K562 (cell line): Measurements from ENCODE around the gene KAZN. TPM values are rescaled to one million over a fixed set of nuclear protein-coding genes. Genes with fewer than 3 reads are reported as not detected.

Source experiments
- ATAC-seq: fragments of 200-7000 bp; cut with Tn5 transposase; 3 replicates; pipeline ENCODE4 v1.9.1; 2020; ENCODE audit warnings: moderate library complexity
- BruUV-seq: library from RNA; stranded (reverse); fragments of 400-500 nt; replicated peaks from 2 replicates; lab custom pipeline; 2021; lab: Mats Ljungman, UMichigan
- CTCF ChIA-PET: fragments of 300-600 bp; formaldehyde crosslinking; extraction: SDS; loops from one replicate; lab custom pipeline; 2021; ENCODE audit warnings: low intra/inter-chr PET ratio; lab: Yijun Ruan, JAX
- POLR2A ChIA-PET: fragments of 300-600, 350-650 bp; sonication (Branson Sonifier 250); formaldehyde crosslinking; extraction: SDS; loops from one replicate; lab custom pipeline; 2021; ENCODE audit warnings: antibody characterized with exemption, inconsistent platforms; lab: Yijun Ruan, JAX
- DNase-seq, 4 experiments: peaks; one replicate each; pipeline versions ENCODE4 v3.0.0 to v3.0.0-alpha.2; 2011 to 2018; ENCODE audit warnings: low spot score in 3 of 4, mixed read lengths in 3 of 4; ENCODE audit errors: extremely low read depth in 1 of 4
- FAIRE-seq: peaks from 2 replicates; lab custom pipeline; 2011; peaks lifted over from hg19 to GRCh38; lab: Jason Lieb, UNC
- H2AFZ ChIP-seq: 2 replicates; pipeline ENCODE4 v1.6.0; 2011; ENCODE audit warnings: low read depth, low read length, control low read depth, inconsistent platforms
- H3K27ac ChIP-seq: fragments of 200-600 bp; 3 replicates; pipeline ENCODE4 v1.8.0; 2011; ENCODE audit warnings: low read depth, mild to moderate bottlenecking, control low read depth, inconsistent platforms, low read length, moderate library complexity, mixed read lengths; ENCODE audit errors: extremely low read depth
- H3K27me3 ChIP-seq, 2 experiments: fragments of 300-600 bp in 1 of 2; 2 replicates in 1 of 2; 3 replicates in 1 of 2; pipeline versions ENCODE4 v1.6.0 to v1.8.0; 2011; ENCODE audit warnings: inconsistent platforms in 2 of 2, low read length in 2 of 2, mild to moderate bottlenecking in 1 of 2, mixed read lengths in 1 of 2, moderate library complexity in 1 of 2; ENCODE audit not compliant: control insufficient read depth in 2 of 2, insufficient read depth in 2 of 2
- H3K36me3 ChIP-seq: fragments of 300-600 bp; 3 replicates; pipeline ENCODE4 v1.8.0; 2011; ENCODE audit warnings: mild to moderate bottlenecking, low read length, inconsistent platforms; ENCODE audit not compliant: control insufficient read depth, insufficient read depth
- H3K4me1 ChIP-seq, 2 experiments: fragments of 200-600 bp in 1 of 2; replicated peaks in 1 of 2; 2 replicates in 1 of 2; 3 replicates in 1 of 2; pipeline versions ENCODE4 v1.5.1 to v1.8.0; 2011; ENCODE audit warnings: inconsistent platforms in 2 of 2, low read length in 2 of 2, mild to moderate bottlenecking in 1 of 2, mixed read lengths in 1 of 2, moderate library complexity in 1 of 2; ENCODE audit not compliant: control insufficient read depth in 2 of 2, insufficient read depth in 2 of 2
- H3K4me2 ChIP-seq: 2 replicates; pipeline ENCODE4 v1.6.1; 2011; ENCODE audit warnings: low read length, control low read depth, inconsistent platforms, mixed read lengths; ENCODE audit not compliant: insufficient read depth
- H3K4me3 ChIP-seq: fragments of 200-600 bp; sonication (generic), shearing (Covaris generic); 2 replicates; pipeline ENCODE4 v1.5.1; 2016; ENCODE audit warnings: control low read depth, inconsistent platforms
- H3K79me2 ChIP-seq: fragments of 200-600 bp; 3 replicates; pipeline ENCODE4 v1.8.0; 2011; ENCODE audit warnings: low read length, inconsistent platforms; ENCODE audit not compliant: control insufficient read depth, insufficient read depth
- H3K9ac ChIP-seq, 2 experiments: 2 replicates each; pipeline versions ENCODE4 v1.6.0 to v1.6.1; 2011; ENCODE audit warnings: low read depth in 2 of 2, low read length in 2 of 2, control low read depth in 1 of 2, inconsistent platforms in 1 of 2, mild to moderate bottlenecking in 1 of 2, mixed read lengths in 1 of 2; ENCODE audit not compliant: insufficient read depth in 1 of 2
- H3K9me1 ChIP-seq: one replicate; pipeline ENCODE4 v1.6.0; 2011; ENCODE audit warnings: inconsistent platforms, mild to moderate bottlenecking, low read length, moderate library complexity; ENCODE audit not compliant: control insufficient read depth, insufficient read depth
- H3K9me3 ChIP-seq: replicated peaks from 2 replicates; pipeline ENCODE4 v1.5.1; 2011; ENCODE audit warnings: low read depth, low read length, inconsistent platforms; ENCODE audit not compliant: control insufficient read depth, insufficient read depth
- H4K20me1 ChIP-seq: replicated peaks from 2 replicates; pipeline ENCODE4 v1.6.1; 2011; ENCODE audit warnings: low read length, inconsistent platforms, mixed read lengths; ENCODE audit not compliant: control insufficient read depth, insufficient read depth
- C11orf30 ChIP-seq: fragments of 450-650 bp; IDR thresholded peaks from 2 replicates; pipeline ENCODE4 v1.6.1; 2016; ENCODE audit warnings: low read depth, mild to moderate bottlenecking
- CEBPB ChIP-seq: fragments of 450-650 bp; IDR thresholded peaks from 2 replicates; pipeline ENCODE4 v1.6.1; 2016; ENCODE audit warnings: missing genetic modification characterization, missing compliant biosample characterization
- MAFF ChIP-seq: IDR thresholded peaks from 2 replicates; pipeline ENCODE4 v1.6.1; 2012; ENCODE audit warnings: low read length, improper control_type of control experiment
- MAFG ChIP-seq: fragments of 450-650 bp; conservative IDR thresholded peaks from 2 replicates; pipeline ENCODE4 v1.6.1; 2016; ENCODE audit warnings: missing genetic modification characterization, missing compliant biosample characterization
- MAFK ChIP-seq: IDR thresholded peaks from 2 replicates; pipeline ENCODE4 v1.6.1; 2011; ENCODE audit warnings: low read length, improper control_type of control experiment
- NFE2 ChIP-seq: IDR thresholded peaks from 2 replicates; pipeline ENCODE4 v1.6.1; 2014; ENCODE audit warnings: antibody characterized with exemption, low read depth
- NFE2L1 ChIP-seq: fragments of 450-650 bp; IDR thresholded peaks from 2 replicates; pipeline ENCODE4 v1.6.1; 2016; ENCODE audit warnings: missing genetic modification characterization, low read depth, mild to moderate bottlenecking, missing compliant biosample characterization, moderate library complexity, borderline replicate concordance
- POLR2B ChIP-seq: fragments of 450-650 bp; IDR thresholded peaks from 2 replicates; pipeline ENCODE4 v1.6.1; 2018; ENCODE audit warnings: low read depth; ENCODE audit not compliant: partially characterized antibody
- RFX7 ChIP-seq: fragments of 250-450 bp; sonication (Bioruptor Pico); IDR thresholded peaks from 2 replicates; pipeline ENCODE4 v1.5.1; 2021; ENCODE audit warnings: mild to moderate bottlenecking
- SOX6 ChIP-seq: fragments of 450-650 bp; IDR thresholded peaks from 2 replicates; pipeline ENCODE4 v1.6.1; 2014; ENCODE audit warnings: mild to moderate bottlenecking
- ZNF217 ChIP-seq: sonication (generic); formaldehyde crosslinking; IDR thresholded peaks from 2 replicates; pipeline ENCODE4 v1.8.0; 2022; ENCODE audit warnings: mild to moderate bottlenecking, missing genetic modification reagents
- ZNF232 ChIP-seq: sonication (generic); formaldehyde crosslinking; IDR thresholded peaks from 2 replicates; pipeline ENCODE4 v1.8.0; 2022; ENCODE audit warnings: mild to moderate bottlenecking, missing genetic modification reagents
- ZNF316 ChIP-seq: fragments of 450-650 bp; IDR thresholded peaks from 2 replicates; pipeline ENCODE4 v1.6.1; 2016
- WGBS: fragments of 100-300 bp; shearing (Covaris generic); methylation state at CpG from one replicate; pipeline ENCODE4 v1.1.6; 2016; ENCODE audit warnings: low coverage, mixed read lengths; ENCODE audit not compliant: insufficient coverage; ENCODE audit errors: missing lambda C conversion rate; 5-methylcytosine and 5-hydroxymethylcytosine counted together
- in situ Hi-C: fragments of 300-500 bp; cut with MboI; formaldehyde crosslinking; loops from 4 replicates; pipeline ENCODE4 v1.15.0; 2018; ENCODE audit warnings: inconsistent platforms, mixed read lengths
- intact Hi-C: fragments of 100-400 bp; cut with micrococcal nuclease; formaldehyde crosslinking; loops from 2 replicates; pipeline ENCODE4 v1.14.2; 2022
- polyA plus RNA-seq, 8 experiments: library from polyadenylated mRNA; depleted of rRNA in 4 of 8; stranded (reverse) in 5 of 8; unstranded in 3 of 8; fragments of >200 nt; fragmentation: Nextera tagmentation in 2 of 8; fragmentation: Illumina TruSeq in 1 of 8; extraction: Ambion mirVana in 2 of 8; extraction: Trizol in 1 of 8; gene quantifications; 2 replicates each; pipeline versions ENCODE4 v1.2.1 to v1.2.3, GENCODE V29; 2011 to 2014; ENCODE audit warnings: inconsistent platforms in 1 of 8, missing spikeins in 1 of 8
- total RNA-seq, 7 experiments: library from RNA; depleted of rRNA in 6 of 7; stranded (reverse); fragments of >200 nt in 6 of 7; fragmentation: Illumina TruSeq in 2 of 7; extraction: Trizol in 2 of 7; gene quantifications; 2 replicates each; pipeline versions ENCODE4 v1.2.1 to v1.2.3, GENCODE V29; 2011 to 2021; ENCODE audit warnings: low replicate concordance in 1 of 7
- TF ChIP-seq, protein P1 (sequence below): fragments of 450-650 bp; IDR thresholded peaks from 2 replicates; pipeline ENCODE4 v1.6.1; 2016; ENCODE audit warnings: mild to moderate bottlenecking, moderate library complexity

KAZN gene
- total and polyA plus RNA-seq, 9 of the 15 experiments (the other 6 are each of a cell fraction or from before 2014, with no cell fraction given) = 2.1 to 21.6 (median 5.4) TPM

DNA sequence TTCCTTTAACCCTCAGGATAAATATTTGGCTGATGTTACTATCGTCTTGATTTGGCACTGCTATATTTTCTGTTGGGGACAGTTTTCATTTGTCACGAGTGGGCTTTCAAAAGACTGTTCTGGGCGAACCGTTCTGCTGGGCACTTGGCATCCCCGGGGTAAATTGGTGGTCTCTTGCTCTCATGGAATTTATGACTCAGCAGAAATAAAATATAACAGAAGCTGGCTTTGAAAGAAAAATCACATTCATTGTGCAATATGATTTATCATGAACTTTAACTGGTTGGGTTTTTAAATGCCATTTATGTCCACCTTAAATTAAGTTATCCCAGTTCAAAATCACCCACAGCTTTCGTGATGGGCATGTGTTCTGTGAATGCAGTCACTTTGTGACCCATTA lies 147.3 kb downstream of the KAZN start:
- Histone ChIP-seq H3K9me3 (no peaks in the 10 kb centered on the region), H3K9me1 (no peaks in the 10 kb centered on the region), H3K4me2 (no peak overlapping the region), H3K9ac (no peak overlapping the region), H4K20me1 (no peaks in the 10 kb centered on the region; the same call in none of the 2 replicates), H3K27me3 (peaks cover 48 to 62% of the 10 kb centered on the region in 2 experiments), H3K4me3 (no peak overlapping the region), H2AFZ (no peak overlapping the region), H3K27ac (no peak overlapping the region), H3K36me3 (no peaks in the 10 kb centered on the region), H3K4me1 (no peaks in the 10 kb centered on the region; a peak in 1 of 5 replicates), H3K79me2 (no peaks in the 10 kb centered on the region)
- 3% methylated on average over 6 of the region's 6 CpGs for WGBS
- in situ Hi-C loops (no loop called here), intact Hi-C loops (loop anchor here (10.0 kb wide), 1 partner anchor 359 kb away; no protein-coding TSS in a partner anchor)
- ATAC-seq (no peak), FAIRE-seq (no peak), DNase-seq (no peak)
- CTCF ChIA-PET = no interaction called here
- TF ChIP-seq ZNF232 (CRISPR knock-in tag) = no peak
- 0 out of 2 replicates have a peak, but pooled peaks have one; percentile 12 for TF ChIP-seq NFE2L1 (tag)
- TF ChIP-seq C11orf30 = peak; percentile 54; the same call in 1 of the 2 replicates
- TF ChIP-seq, protein P1, sequence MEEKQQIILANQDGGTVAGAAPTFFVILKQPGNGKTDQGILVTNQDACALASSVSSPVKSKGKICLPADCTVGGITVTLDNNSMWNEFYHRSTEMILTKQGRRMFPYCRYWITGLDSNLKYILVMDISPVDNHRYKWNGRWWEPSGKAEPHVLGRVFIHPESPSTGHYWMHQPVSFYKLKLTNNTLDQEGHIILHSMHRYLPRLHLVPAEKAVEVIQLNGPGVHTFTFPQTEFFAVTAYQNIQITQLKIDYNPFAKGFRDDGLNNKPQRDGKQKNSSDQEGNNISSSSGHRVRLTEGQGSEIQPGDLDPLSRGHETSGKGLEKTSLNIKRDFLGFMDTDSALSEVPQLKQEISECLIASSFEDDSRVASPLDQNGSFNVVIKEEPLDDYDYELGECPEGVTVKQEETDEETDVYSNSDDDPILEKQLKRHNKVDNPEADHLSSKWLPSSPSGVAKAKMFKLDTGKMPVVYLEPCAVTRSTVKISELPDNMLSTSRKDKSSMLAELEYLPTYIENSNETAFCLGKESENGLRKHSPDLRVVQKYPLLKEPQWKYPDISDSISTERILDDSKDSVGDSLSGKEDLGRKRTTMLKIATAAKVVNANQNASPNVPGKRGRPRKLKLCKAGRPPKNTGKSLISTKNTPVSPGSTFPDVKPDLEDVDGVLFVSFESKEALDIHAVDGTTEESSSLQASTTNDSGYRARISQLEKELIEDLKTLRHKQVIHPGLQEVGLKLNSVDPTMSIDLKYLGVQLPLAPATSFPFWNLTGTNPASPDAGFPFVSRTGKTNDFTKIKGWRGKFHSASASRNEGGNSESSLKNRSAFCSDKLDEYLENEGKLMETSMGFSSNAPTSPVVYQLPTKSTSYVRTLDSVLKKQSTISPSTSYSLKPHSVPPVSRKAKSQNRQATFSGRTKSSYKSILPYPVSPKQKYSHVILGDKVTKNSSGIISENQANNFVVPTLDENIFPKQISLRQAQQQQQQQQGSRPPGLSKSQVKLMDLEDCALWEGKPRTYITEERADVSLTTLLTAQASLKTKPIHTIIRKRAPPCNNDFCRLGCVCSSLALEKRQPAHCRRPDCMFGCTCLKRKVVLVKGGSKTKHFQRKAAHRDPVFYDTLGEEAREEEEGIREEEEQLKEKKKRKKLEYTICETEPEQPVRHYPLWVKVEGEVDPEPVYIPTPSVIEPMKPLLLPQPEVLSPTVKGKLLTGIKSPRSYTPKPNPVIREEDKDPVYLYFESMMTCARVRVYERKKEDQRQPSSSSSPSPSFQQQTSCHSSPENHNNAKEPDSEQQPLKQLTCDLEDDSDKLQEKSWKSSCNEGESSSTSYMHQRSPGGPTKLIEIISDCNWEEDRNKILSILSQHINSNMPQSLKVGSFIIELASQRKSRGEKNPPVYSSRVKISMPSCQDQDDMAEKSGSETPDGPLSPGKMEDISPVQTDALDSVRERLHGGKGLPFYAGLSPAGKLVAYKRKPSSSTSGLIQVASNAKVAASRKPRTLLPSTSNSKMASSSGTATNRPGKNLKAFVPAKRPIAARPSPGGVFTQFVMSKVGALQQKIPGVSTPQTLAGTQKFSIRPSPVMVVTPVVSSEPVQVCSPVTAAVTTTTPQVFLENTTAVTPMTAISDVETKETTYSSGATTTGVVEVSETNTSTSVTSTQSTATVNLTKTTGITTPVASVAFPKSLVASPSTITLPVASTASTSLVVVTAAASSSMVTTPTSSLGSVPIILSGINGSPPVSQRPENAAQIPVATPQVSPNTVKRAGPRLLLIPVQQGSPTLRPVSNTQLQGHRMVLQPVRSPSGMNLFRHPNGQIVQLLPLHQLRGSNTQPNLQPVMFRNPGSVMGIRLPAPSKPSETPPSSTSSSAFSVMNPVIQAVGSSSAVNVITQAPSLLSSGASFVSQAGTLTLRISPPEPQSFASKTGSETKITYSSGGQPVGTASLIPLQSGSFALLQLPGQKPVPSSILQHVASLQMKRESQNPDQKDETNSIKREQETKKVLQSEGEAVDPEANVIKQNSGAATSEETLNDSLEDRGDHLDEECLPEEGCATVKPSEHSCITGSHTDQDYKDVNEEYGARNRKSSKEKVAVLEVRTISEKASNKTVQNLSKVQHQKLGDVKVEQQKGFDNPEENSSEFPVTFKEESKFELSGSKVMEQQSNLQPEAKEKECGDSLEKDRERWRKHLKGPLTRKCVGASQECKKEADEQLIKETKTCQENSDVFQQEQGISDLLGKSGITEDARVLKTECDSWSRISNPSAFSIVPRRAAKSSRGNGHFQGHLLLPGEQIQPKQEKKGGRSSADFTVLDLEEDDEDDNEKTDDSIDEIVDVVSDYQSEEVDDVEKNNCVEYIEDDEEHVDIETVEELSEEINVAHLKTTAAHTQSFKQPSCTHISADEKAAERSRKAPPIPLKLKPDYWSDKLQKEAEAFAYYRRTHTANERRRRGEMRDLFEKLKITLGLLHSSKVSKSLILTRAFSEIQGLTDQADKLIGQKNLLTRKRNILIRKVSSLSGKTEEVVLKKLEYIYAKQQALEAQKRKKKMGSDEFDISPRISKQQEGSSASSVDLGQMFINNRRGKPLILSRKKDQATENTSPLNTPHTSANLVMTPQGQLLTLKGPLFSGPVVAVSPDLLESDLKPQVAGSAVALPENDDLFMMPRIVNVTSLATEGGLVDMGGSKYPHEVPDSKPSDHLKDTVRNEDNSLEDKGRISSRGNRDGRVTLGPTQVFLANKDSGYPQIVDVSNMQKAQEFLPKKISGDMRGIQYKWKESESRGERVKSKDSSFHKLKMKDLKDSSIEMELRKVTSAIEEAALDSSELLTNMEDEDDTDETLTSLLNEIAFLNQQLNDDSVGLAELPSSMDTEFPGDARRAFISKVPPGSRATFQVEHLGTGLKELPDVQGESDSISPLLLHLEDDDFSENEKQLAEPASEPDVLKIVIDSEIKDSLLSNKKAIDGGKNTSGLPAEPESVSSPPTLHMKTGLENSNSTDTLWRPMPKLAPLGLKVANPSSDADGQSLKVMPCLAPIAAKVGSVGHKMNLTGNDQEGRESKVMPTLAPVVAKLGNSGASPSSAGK = no peak
- no peak for TF ChIP-seq POLR2B
- no peak for TF ChIP-seq RFX7
- no peak for TF ChIP-seq ZNF217 (CRISPR knock-in tag)
- peak; percentile 36; the same call in 1 of the 2 replicates for TF ChIP-seq MAFK
- TF ChIP-seq MAFG (tag) = peak; percentile 63
- TF ChIP-seq SOX6 = no peak
- TF ChIP-seq CEBPB = 0 out of 2 replicates have a peak, but pooled peaks have one; percentile 35
- peak; percentile 74 for TF ChIP-seq ZNF316
- peak; percentile 30; the same call in 1 of the 2 replicates for TF ChIP-seq NFE2
- peak; percentile 32 for TF ChIP-seq MAFF
- POLR2A ChIA-PET = interaction anchor here (0.5 to 1.4 kb wide), 3 partner anchors 8 to 24 kb away, joined by 3 read pairs; no protein-coding TSS in a partner anchor
- no TSS peak for BruUV-seq
